Testis (tissue), 3 donors: Measurements from ENCODE around the gene FIBCD1. TPM values are rescaled to one million over a fixed set of nuclear protein-coding genes. Genes with fewer than 3 reads are reported as not detected.

ENCODE experiments used
- DNase-seq: peaks from one replicate; pipeline ENCODE4 v3.0.0-alpha.2; 2019
- H3K27ac ChIP-seq, 2 donors: fragments of 200-600 bp; sonication (generic); one replicate each; pipeline ENCODE4 v1.5.1; 2019
- H3K27me3 ChIP-seq: fragments of 200-600 bp; sonication (generic); one replicate; pipeline ENCODE4 v1.5.1; 2019
- H3K36me3 ChIP-seq: fragments of 200-600 bp; sonication (generic); one replicate; pipeline ENCODE4 v1.5.1; 2017; ENCODE audit warnings: low read depth; ENCODE audit errors: missing control alignments
- H3K4me1 ChIP-seq: fragments of 200-600 bp; sonication (generic); one replicate; pipeline ENCODE4 v1.5.1; 2019
- H3K4me3 ChIP-seq, 2 donors: fragments of 200-600 bp; sonication (generic); one replicate each; pipeline ENCODE4 v1.5.1; 2017 to 2019
- H3K9me3 ChIP-seq: fragments of 200-600 bp; sonication (generic); one replicate; pipeline ENCODE4 v1.5.1; 2017
- CTCF ChIP-seq, 3 experiments: fragments of 450-650 bp in 2 of 3; fragments of 200-600 bp in 1 of 3; sonication (generic) in 1 of 3; IDR thresholded peaks; one replicate each; pipeline ENCODE4 v1.5.1; 2016 to 2019; ENCODE audit warnings: antibody characterized with exemption in 3 of 3, mild to moderate bottlenecking in 2 of 3, moderate library complexity in 1 of 3
- POLR2A ChIP-seq: fragments of 450-650 bp; IDR thresholded peaks from one replicate; pipeline ENCODE4 v1.6.1; 2017; ENCODE audit warnings: antibody characterized with exemption, mild to moderate bottlenecking, moderate library complexity
- WGBS, 2 donors: methylation state at CpG; one replicate each; pipeline ENCODE4 v1.1.5; 2018; 5-methylcytosine and 5-hydroxymethylcytosine counted together
- intact Hi-C: fragments of 100-400 bp; cut with DNase I; formaldehyde crosslinking; loops from one replicate; pipeline ENCODE4 v1.15.1; 2023; ENCODE audit warnings: low total_unique reads
- polyA plus RNA-seq: library from polyadenylated mRNA; stranded (reverse); fragments of 350-450 nt; fragmentation: Illumina TruSeq; extraction: RNeasy Lipid Tissue Mini Kit (QIAGEN cat#74804); gene quantifications from one replicate; pipeline ENCODE4 v1.2.3, GENCODE V29; 2014; ENCODE audit warnings: low read depth, low replicate concordance; ENCODE audit not compliant: insufficient read depth
- total RNA-seq, 2 donors: library from RNA; depleted of rRNA; stranded (reverse); fragments of >200 nt; gene quantifications; one replicate each; pipeline ENCODE4 v1.2.3, GENCODE V29; 2016

FIBCD1 gene
- total and polyA plus RNA-seq, 3 donors from 2014 or later: 20.8 to 33.5 (median 29.1) TPM

- no peak for TF ChIP-seq CTCF (IDR thresholded peaks at IDR 0.05)
- TF ChIP-seq POLR2A: no peak
- 65 to 76% methylated on average over 18 to 24 of the region's 24 CpGs for WGBS, 2 donors
- H3K36me3 ChIP-seq: no peaks in the 10 kb centered on the region
- H3K27me3 ChIP-seq: no peaks in the 10 kb centered on the region
- H3K4me3 ChIP-seq: no peak overlapping the region
- H3K27ac ChIP-seq: no peak overlapping the region
- intact Hi-C loops: no loop called here
- no peak for DNase-seq
- H3K4me1 ChIP-seq: no peaks in the 10 kb centered on the region
- no peaks in the 10 kb centered on the region for H3K9me3 ChIP-seq
Observed at GRCh38 chr9:130986356-130986965, 47.4 kb upstream of the FIBCD1 start.

GRCh38 chr9:130985606-130986162 lies 46.6 kb upstream of the FIBCD1 start:
- H3K4me1 ChIP-seq: no peaks in the 10 kb centered on the region
- H3K4me3 ChIP-seq: no peak overlapping the region
- 71 to 81% methylated on average over 5 of the region's 5 CpGs for WGBS, 2 donors
- intact Hi-C loops: no loop called here
- TF ChIP-seq CTCF (IDR thresholded peaks at IDR 0.05) (no peak), POLR2A (no peak)
- H3K27me3 ChIP-seq: no peaks in the 10 kb centered on the region
- DNase-seq: no peak
- no peak overlapping the region for H3K27ac ChIP-seq
- H3K36me3 ChIP-seq: no peaks in the 10 kb centered on the region
- no peaks in the 10 kb centered on the region for H3K9me3 ChIP-seq

- Histone ChIP-seq H3K9me3 (no peaks in the 10 kb centered on the region), H3K4me1 (no peaks in the 10 kb centered on the region), H3K27me3 (no peaks in the 10 kb centered on the region), H3K36me3 (no peaks in the 10 kb centered on the region), H3K27ac (no peak overlapping the region), H3K4me3 (no peak overlapping the region)
- no peak for TF ChIP-seq CTCF (IDR thresholded peaks at IDR 0.05)
- TF ChIP-seq POLR2A: no peak
- no peak for DNase-seq
- WGBS, 2 donors: 83 to 95% methylated on average over 3 to 6 of the region's 6 CpGs
- intact Hi-C loops: no loop called here
Observed at GRCh38 chr9:130985029-130985428, 46.0 kb upstream of the FIBCD1 start.

- TF ChIP-seq POLR2A: no peak
- H3K9me3 ChIP-seq: no peaks in the 10 kb centered on the region
- H3K4me1 ChIP-seq: no peaks in the 10 kb centered on the region
- WGBS, 2 donors: 85 to 88% methylated on average over 8 of the region's 8 CpGs
- DNase-seq: no peak
- H3K36me3 ChIP-seq: no peaks in the 10 kb centered on the region
- no peak overlapping the region for H3K27ac ChIP-seq
- H3K4me3 ChIP-seq: no peak overlapping the region
- intact Hi-C loops: no loop called here
- no peaks in the 10 kb centered on the region for H3K27me3 ChIP-seq
Observed at GRCh38 chr9:130984521-130984920, 45.5 kb upstream of the FIBCD1 start.

- no peak overlapping the region for H3K4me3 ChIP-seq
- WGBS, 2 donors: 87 to 91% methylated on average over 11 of the region's 11 CpGs
- no peak for DNase-seq
- H3K27ac ChIP-seq: no peak overlapping the region
- H3K27me3 ChIP-seq: no peaks in the 10 kb centered on the region
- no peaks in the 10 kb centered on the region for H3K9me3 ChIP-seq
- no peaks in the 10 kb centered on the region for H3K36me3 ChIP-seq
- intact Hi-C loops: no loop called here
- no peaks in the 10 kb centered on the region for H3K4me1 ChIP-seq
- no peak for TF ChIP-seq POLR2A
- no peak for TF ChIP-seq CTCF (IDR thresholded peaks at IDR 0.05)
Observed at GRCh38 chr9:130983970-130984369, 44.9 kb upstream of the FIBCD1 start.
